ENCODE results near the gene ATF6. TPM values are rescaled to one million over a fixed set of nuclear protein-coding genes. Genes with fewer than 3 reads are reported as not detected.

Gene ATF6
- total and polyA plus RNA-seq, 9 of the 15 experiments (the other 6 are each of a cell fraction or from before 2014, with no cell fraction given) = 11.7 to 32.4 (median 20.4) TPM

GRCh38 chr1:162003061-162003829, 237.1 kb downstream of the ATF6 start:
- in situ Hi-C loops (cut with MboI) = loop anchor here (25.0 kb wide), 1 partner anchor 541 kb away; no protein-coding TSS in a partner anchor
- H3K9ac ChIP-seq (ENCODE audit: insufficient read depth in 1 of 2, low read depth in 2 of 2, low read length in 2 of 2) = 0 out of 4 replicates have a peak overlapping the region, but pooled peaks of 1 of the 2 experiments have one; percentile 33
- no peak overlapping the region for H3K27ac ChIP-seq (ENCODE audit: extremely low read depth, low read depth, low read length)
- no peaks in the 10 kb centered on the region for H3K36me3 ChIP-seq (ENCODE audit: control insufficient read depth, insufficient read depth, low read length)
- intact Hi-C loops (cut with micrococcal nuclease) = no loop called here
- H3K79me2 ChIP-seq (ENCODE audit: control insufficient read depth, insufficient read depth, low read length) = no peaks in the 10 kb centered on the region
- no peaks in the 10 kb centered on the region for H3K9me3 ChIP-seq (replicated peaks; ENCODE audit: control insufficient read depth, insufficient read depth, low read depth, low read length)
- FAIRE-seq (no peak), DNase-seq (ENCODE audit: extremely low read depth in 1 of 4, low spot score in 3 of 4) (no peak), ATAC-seq (no peak)
- ChIA-PET POLR2A (interaction anchor here (1.4 kb wide), 1 partner anchor 16 kb away, joined by 4 read pairs; no protein-coding TSS in a partner anchor), CTCF (ENCODE audit: low intra/inter-chr PET ratio) (no interaction called here)
- no peaks in the 10 kb centered on the region for H3K9me1 ChIP-seq (ENCODE audit: control insufficient read depth, insufficient read depth, low read length)
- no peak overlapping the region for H3K4me2 ChIP-seq (ENCODE audit: insufficient read depth, low read length)
- no peak overlapping the region for H2AFZ ChIP-seq (ENCODE audit: low read depth, low read length)
- no peak for TF ChIP-seq NBN (IDR thresholded peaks at IDR 0.05; ENCODE audit: low read depth)
- TF ChIP-seq ERF (CRISPR knock-in tag; IDR thresholded peaks at IDR 0.05) = no peak
- BruUV-seq (replicated peaks) = no TSS peak
- WGBS (ENCODE audit: insufficient coverage, low coverage, missing lambda C conversion rate) = 2% methylated on average over 11 of the region's 15 CpGs
- peaks cover 56 to 80% of the 10 kb centered on the region in 2 experiments for H3K27me3 ChIP-seq (ENCODE audit: control insufficient read depth in 2 of 2, insufficient read depth in 2 of 2, low read length in 2 of 2)
- no peaks in the 10 kb centered on the region for H3K4me1 ChIP-seq (replicated peaks in 1 of 2; ENCODE audit: control insufficient read depth in 2 of 2, insufficient read depth in 2 of 2, low read length in 2 of 2)
- H4K20me1 ChIP-seq (replicated peaks; ENCODE audit: control insufficient read depth, insufficient read depth, low read length) = no peaks in the 10 kb centered on the region
- H3K4me3 ChIP-seq = no peak overlapping the region

GRCh38 chr1:162003830-162004215, 237.7 kb downstream of the ATF6 start:
- 0% methylated on average over 5 of the region's 5 CpGs for WGBS (ENCODE audit: insufficient coverage, low coverage, missing lambda C conversion rate)
- Histone ChIP-seq H3K4me1 (replicated peaks in 1 of 2; ENCODE audit: control insufficient read depth in 2 of 2, insufficient read depth in 2 of 2, low read length in 2 of 2) (no peaks in the 10 kb centered on the region), H4K20me1 (replicated peaks; ENCODE audit: control insufficient read depth, insufficient read depth, low read length) (no peaks in the 10 kb centered on the region), H3K9me3 (replicated peaks; ENCODE audit: control insufficient read depth, insufficient read depth, low read depth, low read length) (no peaks in the 10 kb centered on the region), H3K27ac (ENCODE audit: extremely low read depth, low read depth, low read length) (no peak overlapping the region), H3K4me3 (no peak overlapping the region), H3K36me3 (ENCODE audit: control insufficient read depth, insufficient read depth, low read length) (no peaks in the 10 kb centered on the region), H3K9me1 (ENCODE audit: control insufficient read depth, insufficient read depth, low read length) (no peaks in the 10 kb centered on the region), H3K9ac (ENCODE audit: insufficient read depth in 1 of 2, low read depth in 2 of 2, low read length in 2 of 2) (no peak overlapping the region), H3K79me2 (ENCODE audit: control insufficient read depth, insufficient read depth, low read length) (no peaks in the 10 kb centered on the region), H3K27me3 (ENCODE audit: control insufficient read depth in 2 of 2, insufficient read depth in 2 of 2, low read length in 2 of 2) (peaks cover 51 to 80% of the 10 kb centered on the region in 2 experiments), H2AFZ (ENCODE audit: low read depth, low read length) (no peak overlapping the region), H3K4me2 (ENCODE audit: insufficient read depth, low read length) (no peak overlapping the region)
- ChIA-PET POLR2A (interaction anchor here (0.8 to 1.3 kb wide), 2 partner anchors 9 to 20 kb away, joined by 3 to 4 read pairs; no protein-coding TSS in a partner anchor), CTCF (ENCODE audit: low intra/inter-chr PET ratio) (no interaction called here)
- no peak for ATAC-seq
- in situ Hi-C loops (cut with MboI) = loop anchor here (25.0 kb wide), 1 partner anchor 542 kb away; no protein-coding TSS in a partner anchor
- DNase-seq (ENCODE audit: extremely low read depth in 1 of 4, low spot score in 3 of 4) = no peak
- no TSS peak for BruUV-seq (replicated peaks)
- intact Hi-C loops (cut with micrococcal nuclease) = no loop called here
- TF ChIP-seq NCOA1 (IDR thresholded peaks at IDR 0.05; ENCODE audit: low read depth) (no peak), SPI1 (IDR thresholded peaks at IDR 0.05; ENCODE audit: borderline replicate concordance, low read depth, low read length) (peak; percentile 94), ZBTB43 (CRISPR knock-in tag; IDR thresholded peaks at IDR 0.05) (no peak)
- FAIRE-seq = no peak
